Left lung (tissue), 10 donors: Measurements from ENCODE around the gene MEIS3. TPM values are rescaled to one million over a fixed set of nuclear protein-coding genes. Genes with fewer than 3 reads are reported as not detected.
A peak's percentile ranks its signal among the peaks of the same experiment; 100 is the strongest.

ENCODE experiments used
- ATAC-seq: fragments of 200-7000 bp; cut with Tn5 transposase; one replicate; pipeline ENCODE4 v1.9.1; 2020; ENCODE audit warnings: moderate library complexity
- DNase-seq, 4 donors: peaks; one replicate each; pipeline ENCODE4 v3.0.0-alpha.2; 2013 to 2020
- H3K27ac ChIP-seq, 2 donors: fragments of 200-600 bp; sonication (generic) in 1 of 2; one replicate each; pipeline versions ENCODE4 v1.5.0 to v1.8.0; 2020 to 2021
- H3K27me3 ChIP-seq, 2 donors: fragments of 200-600 bp; sonication (generic) in 1 of 2; one replicate each; pipeline versions ENCODE4 v1.5.0 to v1.8.0; 2020 to 2021
- H3K36me3 ChIP-seq, 2 donors: fragments of 200-600 bp; sonication (generic) in 1 of 2; one replicate each; pipeline versions ENCODE4 v1.5.0 to v1.8.0; 2020 to 2021
- H3K4me1 ChIP-seq, 2 donors: fragments of 200-600 bp; one replicate each; pipeline ENCODE4 v1.8.0; 2021
- H3K4me3 ChIP-seq, 2 donors: fragments of 200-600 bp; sonication (generic) in 1 of 2; one replicate each; pipeline versions ENCODE4 v1.5.0 to v1.8.0; 2020 to 2021; ENCODE audit warnings: mild to moderate bottlenecking in 1 of 2
- H3K9me3 ChIP-seq, 2 donors: fragments of 200-600 bp; sonication (generic) in 1 of 2; one replicate each; pipeline versions ENCODE4 v1.5.0 to v1.8.0; 2020 to 2021
- intact Hi-C, 2 donors: fragments of 100-400 bp; cut with DNase I; formaldehyde crosslinking; loops; one replicate each; pipeline versions ENCODE4 v1.11.2 to v1.14.2; 2022
- polyA plus RNA-seq, 6 donors: library from polyadenylated mRNA; unstranded; fragments of 120-200 nt; gene quantifications; one replicate each; pipeline ENCODE4 v1.2.1, GENCODE V29; 2013; ENCODE audit not compliant: insufficient read length in 6 of 6
- total RNA-seq, 2 donors: library from RNA; stranded (reverse); fragmentation: NEBNext Ultra II Directional; extraction: Animal tissue kit (Norgen Biotek cat#: 25700); gene quantifications; one replicate each; pipeline ENCODE4 v1.2.1, GENCODE V29; 2021
- TF ChIP-seq, protein P1 (sequence below), 2 donors: fragments of 200-600 bp; sonication (generic) in 1 of 2; IDR thresholded peaks; one replicate each; pipeline versions ENCODE4 v1.5.0 to v1.8.0; 2021; ENCODE audit warnings: antibody characterized with exemption in 2 of 2
- donor health status: DM: no; HTN: yes; CAD: no.
- donor health status: DM: no; HTN: no; CAD: no.

MEIS3 gene
- total and polyA plus RNA-seq, 8 donors: 6.7 to 30.2 (median 23.8) TPM

GRCh38 chr19:47381653-47382279 is 37.6 kb downstream of the MEIS3 start:
- TF ChIP-seq, protein P1, sequence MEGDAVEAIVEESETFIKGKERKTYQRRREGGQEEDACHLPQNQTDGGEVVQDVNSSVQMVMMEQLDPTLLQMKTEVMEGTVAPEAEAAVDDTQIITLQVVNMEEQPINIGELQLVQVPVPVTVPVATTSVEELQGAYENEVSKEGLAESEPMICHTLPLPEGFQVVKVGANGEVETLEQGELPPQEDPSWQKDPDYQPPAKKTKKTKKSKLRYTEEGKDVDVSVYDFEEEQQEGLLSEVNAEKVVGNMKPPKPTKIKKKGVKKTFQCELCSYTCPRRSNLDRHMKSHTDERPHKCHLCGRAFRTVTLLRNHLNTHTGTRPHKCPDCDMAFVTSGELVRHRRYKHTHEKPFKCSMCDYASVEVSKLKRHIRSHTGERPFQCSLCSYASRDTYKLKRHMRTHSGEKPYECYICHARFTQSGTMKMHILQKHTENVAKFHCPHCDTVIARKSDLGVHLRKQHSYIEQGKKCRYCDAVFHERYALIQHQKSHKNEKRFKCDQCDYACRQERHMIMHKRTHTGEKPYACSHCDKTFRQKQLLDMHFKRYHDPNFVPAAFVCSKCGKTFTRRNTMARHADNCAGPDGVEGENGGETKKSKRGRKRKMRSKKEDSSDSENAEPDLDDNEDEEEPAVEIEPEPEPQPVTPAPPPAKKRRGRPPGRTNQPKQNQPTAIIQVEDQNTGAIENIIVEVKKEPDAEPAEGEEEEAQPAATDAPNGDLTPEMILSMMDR (IDR thresholded peaks at IDR 0.05): no peak
- peak overlapping the region in 1 of 2 donors; percentile 70 for H3K27ac ChIP-seq
- H3K27me3 ChIP-seq: peaks cover 0 to 17% of the 10 kb centered on the region in 2 donors
- intact Hi-C loops: no loop called here
- ATAC-seq (peak; percentile 34), DNase-seq (peak in 2 of 4 donors; percentile 60 to 90)
- H3K36me3 ChIP-seq: peaks cover 0 to 60% of the 10 kb centered on the region in 2 donors
- H3K4me1 ChIP-seq: peaks cover 0 to 42% of the 10 kb centered on the region in 2 donors
- no peaks in the 10 kb centered on the region for H3K9me3 ChIP-seq
- H3K4me3 ChIP-seq: no peak overlapping the region

DNA sequence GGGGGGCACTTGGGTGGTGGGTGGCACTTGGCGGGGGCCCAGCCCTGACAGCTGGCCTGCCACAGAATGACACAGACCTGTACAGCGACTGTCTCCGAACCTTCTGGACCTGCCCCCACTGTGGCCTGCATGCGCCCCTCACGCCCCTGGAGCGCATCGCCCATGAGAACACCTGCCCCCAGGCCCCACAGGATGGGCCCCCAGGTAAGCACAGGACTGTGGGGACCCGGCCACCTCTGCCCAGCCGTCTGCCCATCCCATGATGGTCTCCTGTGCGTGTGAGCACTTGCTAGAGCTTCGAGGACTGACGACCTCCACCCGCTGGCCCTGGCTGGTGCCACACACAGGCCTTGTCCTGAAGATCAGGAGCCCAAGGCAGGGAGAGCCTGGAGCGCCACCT is 38.2 kb downstream of the MEIS3 start:
- intact Hi-C loops: no loop called here
- DNase-seq: no peak
- H3K27me3 ChIP-seq: peaks cover 0 to 16% of the 10 kb centered on the region in 2 donors
- H3K4me3 ChIP-seq: no peak overlapping the region
- TF ChIP-seq, protein P1 (IDR thresholded peaks at IDR 0.05): no peak
- no peak for ATAC-seq
- peak overlapping the region in 1 of 2 donors; percentile 70 for H3K27ac ChIP-seq
- H3K36me3 ChIP-seq: peaks cover 0 to 66% of the 10 kb centered on the region in 2 donors
- H3K9me3 ChIP-seq: no peaks in the 10 kb centered on the region
- H3K4me1 ChIP-seq: peaks cover 0 to 44% of the 10 kb centered on the region in 2 donors

- no peak overlapping the region for H3K4me3 ChIP-seq
- H3K27me3 ChIP-seq: peaks cover 0 to 11% of the 10 kb centered on the region in 2 donors
- H3K9me3 ChIP-seq: no peaks in the 10 kb centered on the region
- intact Hi-C loops: no loop called here
- TF ChIP-seq, protein P1 (IDR thresholded peaks at IDR 0.05): no peak
- no peak for DNase-seq
- no peak overlapping the region for H3K27ac ChIP-seq
- ATAC-seq: no peak
- H3K36me3 ChIP-seq: peaks cover 0 to 72% of the 10 kb centered on the region in 2 donors
- peaks cover 0 to 41% of the 10 kb centered on the region in 2 donors for H3K4me1 ChIP-seq
Observed at GRCh38 chr19:47380559-47380958, 38.8 kb downstream of the MEIS3 start.

DNA sequence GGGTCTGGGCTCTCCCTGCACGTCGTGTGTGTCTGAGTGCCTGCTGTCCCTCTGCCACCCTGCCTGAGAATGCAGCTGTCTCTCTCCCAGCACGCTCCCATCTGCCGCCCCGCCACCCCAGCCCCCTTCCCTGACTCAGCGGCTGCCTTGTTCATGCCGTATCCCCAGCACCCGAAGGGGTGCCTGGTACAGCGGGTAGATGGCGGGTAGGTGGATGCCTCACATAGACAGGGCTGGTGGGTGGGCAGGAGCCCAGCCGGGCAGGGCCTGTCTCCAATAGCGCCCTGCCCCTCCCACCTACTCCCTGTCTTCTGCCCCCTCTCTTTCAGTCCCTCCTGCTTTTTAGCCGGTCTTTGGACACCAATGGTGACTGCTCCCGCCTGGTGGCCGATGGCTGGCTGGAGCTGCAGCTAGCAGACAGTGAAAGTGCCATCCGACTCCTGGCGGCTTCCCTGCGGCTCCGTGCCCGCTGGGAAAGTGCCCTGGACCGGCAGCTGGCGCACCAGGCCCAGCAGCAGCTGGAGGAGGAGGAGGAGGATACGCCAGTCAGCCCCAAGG is 39.9 kb downstream of the MEIS3 start:
- H3K4me3 ChIP-seq: no peak overlapping the region
- ATAC-seq: no peak
- no peak for DNase-seq
- TF ChIP-seq, protein P1 (IDR thresholded peaks at IDR 0.05): no peak
- peaks cover 0 to 83% of the 10 kb centered on the region in 2 donors for H3K36me3 ChIP-seq
- H3K27ac ChIP-seq: no peak overlapping the region
- intact Hi-C loops: no loop called here
- H3K4me1 ChIP-seq: peaks cover 0 to 41% of the 10 kb centered on the region in 2 donors
- no peaks in the 10 kb centered on the region for H3K9me3 ChIP-seq
- no peaks in the 10 kb centered on the region for H3K27me3 ChIP-seq

- Histone ChIP-seq H3K4me3 (no peak overlapping the region), H3K27me3 (no peaks in the 10 kb centered on the region), H3K4me1 (peaks cover 0 to 32% of the 10 kb centered on the region in 2 donors), H3K27ac (no peak overlapping the region), H3K36me3 (peaks cover 0 to 95% of the 10 kb centered on the region in 2 donors), H3K9me3 (no peaks in the 10 kb centered on the region)
- TF ChIP-seq, protein P1 (IDR thresholded peaks at IDR 0.05): no peak
- DNase-seq (no peak), ATAC-seq (no peak)
- intact Hi-C loops: no loop called here
Observed at GRCh38 chr19:47378246-47378645, 41.1 kb downstream of the MEIS3 start.
